Retinal pigment epithelial cell (primary cell): Measurements from ENCODE around the gene MRPL39.

Experiments
- DNase-seq: peaks from one replicate; pipeline ENCODE4 v3.0.0-alpha.2; 2010; ENCODE audit warnings: low read depth
- H3K4me3 ChIP-seq: 2 replicates; pipeline ENCODE4 v1.5.1; 2011; ENCODE audit warnings: mild to moderate bottlenecking, low read length, control low read depth, moderate library complexity
- CTCF ChIP-seq: conservative IDR thresholded peaks from 2 replicates; pipeline ENCODE4 v1.5.1; 2011; ENCODE audit warnings: low read depth, low read length, control low read depth, inconsistent platforms

MRPL39 gene

GRCh38 chr21:25577424-25578055 is 29.7 kb downstream of the MRPL39 start:
- DNase-seq: no peak
- TF ChIP-seq CTCF: no peak
- H3K4me3 ChIP-seq: no peak overlapping the region

GRCh38 chr21:25573409-25574206 is 33.7 kb downstream of the MRPL39 start:
- DNase-seq: peak; percentile 92
- no peak overlapping the region for H3K4me3 ChIP-seq
- no peak for TF ChIP-seq CTCF

- no peak overlapping the region for H3K4me3 ChIP-seq
- no peak for TF ChIP-seq CTCF
- no peak for DNase-seq
These were observed 34.4 kb downstream of the MRPL39 start for GRCh38 chr21:25572861-25573310.

- no peak for TF ChIP-seq CTCF
- no peak for DNase-seq
- no peak overlapping the region for H3K4me3 ChIP-seq
These were observed 35.6 kb downstream of the MRPL39 start for GRCh38 chr21:25571726-25572121.

GRCh38 chr21:25569711-25570110 is 37.6 kb downstream of the MRPL39 start:
- H3K4me3 ChIP-seq: no peak overlapping the region
- no peak for DNase-seq
- TF ChIP-seq CTCF: no peak

GRCh38 chr21:25569084-25569483 is 38.2 kb downstream of the MRPL39 start:
- TF ChIP-seq CTCF: no peak

GRCh38 chr21:25568246-25568645 is 39.0 kb downstream of the MRPL39 start:
- peak; percentile 36 for DNase-seq
- peak overlapping the region; percentile 5 for H3K4me3 ChIP-seq
- no peak for TF ChIP-seq CTCF

More at GRCh38 chr21:25569084-25569483, 38.2 kb downstream of the MRPL39 start:
- no peak overlapping the region for H3K4me3 ChIP-seq
- DNase-seq: no peak
